GM19099 (cell line): ENCODE results near the gene TAC3.

ENCODE experiments used
- POLR2A ChIP-seq: IDR thresholded peaks from 3 replicates; pipeline ENCODE4 v1.6.1; 2011; ENCODE audit warnings: low read depth; ENCODE audit not compliant: insufficient read length; ENCODE audit errors: extremely low read depth

TAC3 gene

DNA sequence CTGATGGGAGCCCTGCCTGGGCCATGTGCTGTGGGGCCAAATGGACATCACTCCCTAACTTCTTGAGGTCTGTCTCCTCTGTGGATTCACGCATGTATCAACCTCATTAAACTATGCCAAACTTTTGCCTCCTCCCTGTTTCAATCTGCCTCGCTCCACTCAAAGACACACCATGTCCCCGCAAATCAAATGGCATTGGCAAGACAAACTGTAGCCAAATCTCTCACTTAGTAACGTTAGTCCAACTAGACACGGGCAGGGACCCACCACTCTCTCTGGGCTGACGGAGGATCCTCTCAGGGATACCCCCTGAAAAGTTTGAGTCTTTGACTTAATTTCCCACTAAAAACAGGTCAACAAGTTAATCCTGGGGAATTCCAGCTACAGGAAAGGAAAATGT is 18.0 kb downstream of the TAC3 start:
- no peak for TF ChIP-seq POLR2A

DNA sequence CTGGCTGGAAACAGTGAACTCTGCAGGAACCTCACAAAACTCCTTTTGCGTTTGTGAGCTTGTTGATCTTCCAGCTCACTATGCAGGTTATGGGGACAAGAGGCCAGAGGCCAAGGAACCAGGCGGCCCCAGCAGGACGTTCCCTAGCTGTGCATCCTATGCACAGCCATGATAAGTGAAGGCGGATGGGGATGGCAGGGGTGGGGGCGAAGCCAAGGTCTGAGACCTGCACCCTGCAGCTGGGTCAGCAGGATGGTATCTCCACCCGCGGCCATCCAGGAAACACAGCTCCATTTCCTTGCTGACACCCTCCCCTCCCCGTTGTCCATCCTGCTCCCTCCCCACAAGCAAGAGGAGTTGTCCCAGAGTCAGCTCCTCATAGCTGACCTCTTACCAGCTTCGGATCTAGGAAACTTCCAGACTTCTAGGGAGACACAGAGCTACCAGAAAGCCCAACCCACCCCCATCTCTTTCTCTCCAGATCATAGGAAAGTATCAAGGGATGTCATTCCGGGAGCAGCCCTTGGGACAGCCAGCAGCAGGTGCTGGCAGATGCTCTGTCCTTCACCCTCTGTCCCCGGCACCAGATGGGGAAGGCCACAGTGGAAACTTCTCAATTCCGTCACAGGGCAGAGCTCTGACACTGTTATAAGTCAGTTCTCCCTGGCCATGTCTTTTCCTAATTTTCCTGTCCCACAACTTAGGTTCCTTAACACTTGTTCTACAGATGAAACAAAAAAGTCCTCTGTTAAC is 19.4 kb downstream of the TAC3 start:
- no peak for TF ChIP-seq POLR2A

DNA sequence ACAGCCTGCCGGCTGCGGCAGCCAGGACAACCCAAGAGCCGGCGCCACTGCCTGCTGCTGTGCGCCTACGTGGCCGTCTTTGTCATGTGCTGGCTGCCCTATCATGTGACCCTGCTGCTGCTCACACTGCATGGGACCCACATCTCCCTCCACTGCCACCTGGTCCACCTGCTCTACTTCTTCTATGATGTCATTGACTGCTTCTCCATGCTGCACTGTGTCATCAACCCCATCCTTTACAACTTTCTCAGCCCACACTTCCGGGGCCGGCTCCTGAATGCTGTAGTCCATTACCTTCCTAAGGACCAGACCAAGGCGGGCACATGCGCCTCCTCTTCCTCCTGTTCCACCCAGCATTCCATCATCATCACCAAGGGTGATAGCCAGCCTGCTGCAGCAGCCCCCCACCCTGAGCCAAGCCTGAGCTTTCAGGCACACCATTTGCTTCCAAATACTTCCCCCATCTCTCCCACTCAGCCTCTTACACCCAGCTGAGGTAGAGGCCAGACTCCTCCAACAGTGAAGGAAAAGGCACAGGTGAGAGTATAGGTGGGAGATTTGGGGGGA is 20.3 kb downstream of the TAC3 start:
- no peak for TF ChIP-seq POLR2A

DNA sequence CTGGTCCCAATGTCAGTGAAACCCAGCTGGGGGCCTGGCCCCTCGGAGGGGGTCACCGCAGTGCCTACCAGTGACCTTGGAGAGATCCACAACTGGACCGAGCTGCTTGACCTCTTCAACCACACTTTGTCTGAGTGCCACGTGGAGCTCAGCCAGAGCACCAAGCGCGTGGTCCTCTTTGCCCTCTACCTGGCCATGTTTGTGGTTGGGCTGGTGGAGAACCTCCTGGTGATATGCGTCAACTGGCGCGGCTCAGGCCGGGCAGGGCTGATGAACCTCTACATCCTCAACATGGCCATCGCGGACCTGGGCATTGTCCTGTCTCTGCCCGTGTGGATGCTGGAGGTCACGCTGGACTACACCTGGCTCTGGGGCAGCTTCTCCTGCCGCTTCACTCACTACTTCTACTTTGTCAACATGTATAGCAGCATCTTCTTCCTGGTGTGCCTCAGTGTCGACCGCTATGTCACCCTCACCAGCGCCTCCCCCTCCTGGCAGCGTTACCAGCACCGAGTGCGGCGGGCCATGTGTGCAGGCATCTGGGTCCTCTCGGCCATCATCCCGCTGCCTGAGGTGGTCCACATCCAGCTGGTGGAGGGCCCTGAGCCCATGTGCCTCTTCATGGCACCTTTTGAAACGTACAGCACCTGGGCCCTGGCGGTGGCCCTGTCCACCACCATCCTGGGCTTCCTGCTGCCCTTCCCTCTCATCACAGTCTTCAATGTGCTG is 21.0 kb downstream of the TAC3 start:
- TF ChIP-seq POLR2A, result no peak

DNA sequence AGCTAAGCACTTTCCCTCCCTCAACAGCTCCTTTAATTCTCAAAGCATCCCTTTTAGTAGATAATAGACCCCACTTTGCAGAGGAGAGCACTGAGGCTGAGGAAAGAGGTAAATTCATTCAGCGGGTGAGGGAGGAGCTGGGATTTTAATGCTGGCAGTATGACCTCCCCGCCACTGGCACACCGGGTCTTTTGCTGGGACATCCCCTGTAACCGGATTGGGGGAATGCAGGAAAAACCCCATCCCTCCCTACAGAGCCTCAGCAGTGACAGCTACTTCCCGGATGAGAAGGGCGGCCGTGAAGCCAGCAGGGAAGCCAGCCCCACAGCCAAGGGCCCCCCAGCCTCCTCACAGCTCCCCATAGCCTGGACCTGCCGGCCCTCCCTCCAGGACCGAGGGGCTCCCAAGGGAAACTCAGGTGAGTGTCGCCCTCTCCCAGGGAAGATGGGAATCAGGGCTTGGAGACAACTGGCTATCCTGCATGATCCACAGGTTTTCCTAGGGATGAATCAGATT is 22.0 kb downstream of the TAC3 start:
- no peak for TF ChIP-seq POLR2A

DNA sequence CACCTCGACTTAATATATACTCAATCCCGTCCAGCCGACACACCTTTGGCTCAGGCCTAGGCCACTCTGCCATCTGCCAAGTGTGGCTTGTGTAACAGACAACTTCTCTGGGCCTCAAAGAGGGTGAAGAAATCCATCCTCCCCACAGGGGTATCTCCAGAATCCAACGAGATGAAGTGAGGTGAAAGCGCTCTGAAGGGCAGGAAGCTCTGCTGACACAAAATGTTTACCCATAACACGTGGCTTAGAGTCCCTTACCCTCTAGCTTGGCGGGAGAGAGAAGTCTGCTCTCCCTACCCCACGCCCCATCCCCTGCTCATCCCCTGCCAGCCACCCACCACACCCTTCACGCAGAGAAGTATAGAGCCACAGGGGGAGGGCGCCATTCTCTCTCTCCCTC is 23.0 kb downstream of the TAC3 start:
- no peak for TF ChIP-seq POLR2A

DNA sequence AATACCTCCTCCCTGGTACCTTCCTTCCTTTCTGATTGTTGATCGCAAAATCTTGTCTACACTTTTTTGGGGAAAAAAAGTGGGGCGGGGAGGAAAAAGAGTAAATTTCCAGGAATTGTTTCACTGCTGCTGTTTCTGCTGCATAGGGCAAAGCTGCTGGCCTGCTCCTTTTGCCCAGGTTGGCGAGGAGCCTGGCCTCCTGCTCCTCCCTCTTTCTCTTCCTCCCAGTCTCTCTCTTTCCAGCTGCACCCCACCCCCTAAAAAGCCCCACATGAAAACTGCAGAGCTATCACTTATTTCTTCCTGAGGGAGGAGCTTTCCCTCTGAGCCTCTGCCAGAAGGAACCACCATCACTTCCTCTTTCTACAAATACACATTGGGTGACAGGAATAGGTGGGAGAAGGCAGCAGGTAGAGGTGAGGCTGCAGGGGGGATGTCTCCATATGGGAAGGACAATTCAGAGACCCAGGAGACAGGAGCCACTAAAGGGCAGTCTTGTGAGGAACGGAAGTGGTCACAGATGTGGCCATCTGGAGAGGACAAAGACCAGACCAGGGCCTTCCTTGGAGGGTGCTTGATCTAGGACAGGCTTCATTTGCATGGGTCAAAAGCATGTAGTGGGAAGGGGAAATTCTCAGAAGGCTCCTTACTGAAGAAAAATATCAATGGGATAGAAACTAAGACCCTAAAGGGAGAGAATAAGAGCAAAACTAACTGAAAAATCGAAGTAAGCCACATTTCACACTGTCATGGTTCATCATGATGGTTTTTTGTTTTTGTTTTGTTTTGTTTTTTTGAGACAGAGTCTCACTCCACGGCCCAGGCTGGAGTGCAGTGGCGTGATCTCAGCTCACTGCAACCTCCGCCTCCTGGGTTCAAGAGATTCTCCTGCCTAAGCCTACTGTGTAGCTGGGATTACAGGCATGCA is 24.7 kb downstream of the TAC3 start:
- no peak for TF ChIP-seq POLR2A

DNA sequence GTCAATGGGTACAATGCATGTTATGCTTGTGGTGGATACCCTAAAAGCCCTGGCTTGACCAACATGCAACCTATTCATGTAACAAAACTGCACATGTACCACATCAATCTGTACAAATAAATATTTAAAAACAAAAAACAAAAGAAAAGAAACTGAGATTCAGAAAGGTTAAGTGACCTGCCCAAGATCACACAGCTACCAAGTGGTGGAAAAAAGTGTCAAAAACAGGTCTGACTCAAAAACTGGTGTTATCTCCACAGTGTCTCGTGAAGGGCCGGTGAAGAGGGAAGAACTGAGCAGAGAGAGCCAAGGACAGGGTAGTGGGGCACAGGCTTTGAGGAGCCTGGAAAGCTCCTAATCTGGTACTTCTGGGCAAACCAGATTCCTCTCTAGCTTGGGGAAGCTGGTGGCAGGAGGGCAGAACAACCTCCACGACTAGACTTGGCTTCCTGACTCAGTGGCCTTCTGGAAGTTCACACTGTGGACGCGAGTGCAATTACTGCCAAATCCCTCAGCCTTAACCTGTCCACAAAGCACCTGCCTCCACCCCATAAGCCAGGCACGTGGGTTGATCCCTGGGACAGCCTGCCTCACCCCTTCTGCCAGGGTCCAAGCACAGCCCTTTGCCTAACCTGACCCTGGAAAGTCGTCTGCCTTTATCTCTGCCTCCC is 25.5 kb downstream of the TAC3 start:
- TF ChIP-seq POLR2A, result no peak

DNA sequence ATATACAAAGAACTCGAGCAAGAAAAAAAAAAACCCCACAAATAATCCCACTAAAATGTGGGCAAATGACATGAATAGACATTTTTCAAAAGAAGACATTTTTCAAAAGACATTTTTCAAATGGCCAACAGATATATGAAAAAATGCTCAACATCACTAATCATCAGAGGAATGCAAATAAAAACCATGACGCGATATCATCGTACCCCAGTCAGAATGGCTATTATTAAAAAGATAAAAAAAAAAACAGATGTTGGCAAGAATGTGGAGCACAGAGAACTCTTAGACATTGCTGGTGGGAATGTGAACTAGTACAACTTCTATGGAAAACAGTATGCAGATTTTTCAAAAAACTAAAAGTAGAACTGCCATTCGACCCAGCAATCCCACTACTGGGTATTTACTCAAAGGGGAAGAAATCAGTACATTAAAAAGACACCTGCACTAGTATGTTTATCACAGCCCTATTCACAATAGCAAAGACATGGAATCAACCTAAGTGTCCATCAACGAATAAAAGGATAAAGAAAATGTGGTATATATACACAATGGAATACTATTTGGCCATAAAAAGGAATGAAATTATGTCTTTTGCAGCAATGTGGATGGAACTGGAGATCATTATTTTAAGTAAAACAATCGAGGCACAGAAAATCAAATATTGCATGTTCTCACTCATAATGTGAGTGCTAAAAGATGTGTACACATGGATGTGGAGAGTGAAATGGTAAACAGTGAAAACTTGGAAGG is 26.3 kb downstream of the TAC3 start:
- TF ChIP-seq POLR2A, result no peak

DNA sequence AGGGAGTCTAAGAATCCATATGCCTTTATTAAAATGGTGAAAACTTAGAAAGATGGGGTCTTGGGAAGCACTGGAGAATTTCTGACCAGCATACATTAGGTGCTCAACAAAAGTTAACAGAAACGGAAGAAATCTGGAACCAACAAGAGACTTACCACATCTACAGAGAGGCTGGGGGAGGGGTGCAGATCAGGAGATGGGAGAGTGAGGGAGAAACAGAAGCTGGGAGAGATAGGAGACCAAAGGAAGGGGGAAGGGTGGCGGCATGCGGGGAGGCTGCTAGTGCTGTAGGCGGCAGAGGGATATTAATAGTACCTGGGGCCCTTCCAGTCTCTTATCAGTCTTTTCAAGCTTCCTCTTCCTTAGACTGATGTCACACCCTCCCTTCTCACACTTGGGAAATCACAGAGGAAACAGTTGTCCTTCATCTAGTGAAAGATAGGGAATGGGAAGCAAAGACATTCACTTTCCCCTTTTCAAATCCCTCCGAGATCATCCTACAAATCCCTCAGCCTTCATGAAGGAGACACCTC is 28.1 kb downstream of the TAC3 start:
- no peak for TF ChIP-seq POLR2A

DNA sequence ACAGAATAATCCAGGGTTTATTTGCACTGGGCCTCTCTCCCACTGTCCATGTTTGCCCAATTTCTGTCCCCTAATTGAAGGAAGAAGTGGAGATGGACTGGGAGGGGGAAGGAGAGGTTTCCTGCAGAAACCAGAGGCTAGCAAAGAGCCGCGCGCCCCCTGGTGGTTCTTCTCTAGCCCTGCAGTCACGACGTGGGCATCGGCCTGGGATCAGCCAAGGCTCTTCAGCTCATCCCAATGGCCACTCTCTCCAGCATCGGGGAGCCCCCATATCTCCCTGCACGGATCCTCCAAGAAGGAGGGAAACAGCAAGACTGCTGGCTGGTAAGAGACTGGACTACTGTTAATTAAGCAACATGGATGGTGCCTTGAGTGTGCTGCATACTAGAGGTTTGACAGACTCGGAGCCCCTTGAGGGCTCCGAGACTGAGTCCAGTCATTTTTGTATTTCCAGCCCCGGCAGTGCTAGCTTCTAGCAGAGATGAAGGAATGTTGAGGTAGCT is 28.7 kb downstream of the TAC3 start:
- no peak for TF ChIP-seq POLR2A

DNA sequence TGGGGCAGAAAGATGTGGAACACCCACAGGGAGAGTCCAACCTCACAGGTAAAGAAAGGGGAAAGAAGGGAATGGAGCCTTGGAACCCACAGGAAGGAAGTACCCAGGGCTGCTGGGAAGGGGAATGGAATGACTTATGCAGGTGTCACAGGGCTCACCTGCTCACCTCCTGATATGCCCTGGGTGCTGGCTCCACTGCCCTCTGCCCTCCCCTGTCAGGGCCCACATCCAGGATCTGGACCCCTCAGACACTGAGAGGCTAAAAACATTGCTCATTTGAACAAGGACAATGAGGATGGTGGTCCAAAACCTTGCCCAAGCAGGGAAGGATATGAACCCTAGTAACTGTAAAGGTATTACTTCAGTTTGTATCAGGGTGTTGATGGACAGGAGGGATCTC is 29.3 kb downstream of the TAC3 start:
- TF ChIP-seq POLR2A, result no peak

DNA sequence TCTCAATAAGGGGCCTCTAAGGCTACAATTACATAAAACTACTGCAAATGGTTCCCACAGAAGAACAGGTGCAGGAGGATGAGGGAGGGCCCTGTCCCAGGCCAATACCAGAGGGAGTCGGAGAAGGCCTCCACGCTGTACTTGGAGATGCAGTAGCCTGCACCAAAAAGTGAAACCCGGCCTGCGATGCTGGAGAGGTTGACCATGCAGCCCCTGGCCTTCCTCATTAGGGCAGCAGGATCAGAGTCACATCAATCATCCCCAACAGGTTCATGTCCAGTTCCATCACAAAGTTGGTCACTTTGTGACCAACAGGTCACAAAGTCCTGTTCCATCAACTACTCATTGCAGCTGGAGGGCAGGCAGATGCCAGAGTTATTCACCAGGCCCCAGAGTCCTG is 32.9 kb downstream of the TAC3 start:
- no peak for TF ChIP-seq POLR2A
